Amygdala (tissue), 56 donors: ENCODE measurements around the gene SHCBP1L.

Experiments used
- DNase-seq, 56 donors: peaks; one replicate each; lab custom pipeline; 2025; lab: John Stamatoyannopoulos, UW

Gene SHCBP1L

GRCh38 chr1:182850319-182850718, 102.6 kb downstream of the SHCBP1L start:
- no peak for DNase-seq
